HG03342 (cell line): ENCODE measurements around the gene TMEM81.

Experiments
- ATAC-seq: cut with Tn5 transposase; IDR thresholded peaks from one replicate; pipeline ENCODE4 v1.9.1; 2021; ENCODE audit warnings: mild to moderate bottlenecking, moderate library complexity; ENCODE audit not compliant: unreplicated experiment

TMEM81 gene

DNA sequence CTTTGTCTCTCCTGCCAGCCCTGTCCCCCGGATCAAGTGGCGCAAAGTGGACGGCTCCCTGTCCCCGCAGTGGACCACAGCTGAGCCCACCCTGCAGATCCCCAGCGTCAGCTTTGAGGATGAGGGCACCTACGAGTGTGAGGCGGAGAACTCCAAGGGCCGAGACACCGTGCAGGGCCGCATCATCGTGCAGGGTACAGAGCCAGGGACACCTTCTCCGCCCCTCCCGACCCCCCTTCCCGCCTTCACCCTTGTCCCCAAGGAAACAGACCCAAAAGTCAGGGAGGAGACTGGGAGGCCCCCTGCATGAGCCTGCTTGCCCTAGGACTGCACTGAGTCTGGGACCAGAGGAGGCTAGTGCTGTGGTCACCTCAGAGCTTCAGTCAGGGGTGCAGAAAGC is 23.0 kb downstream of the TMEM81 start:
- ATAC-seq: no peak

DNA sequence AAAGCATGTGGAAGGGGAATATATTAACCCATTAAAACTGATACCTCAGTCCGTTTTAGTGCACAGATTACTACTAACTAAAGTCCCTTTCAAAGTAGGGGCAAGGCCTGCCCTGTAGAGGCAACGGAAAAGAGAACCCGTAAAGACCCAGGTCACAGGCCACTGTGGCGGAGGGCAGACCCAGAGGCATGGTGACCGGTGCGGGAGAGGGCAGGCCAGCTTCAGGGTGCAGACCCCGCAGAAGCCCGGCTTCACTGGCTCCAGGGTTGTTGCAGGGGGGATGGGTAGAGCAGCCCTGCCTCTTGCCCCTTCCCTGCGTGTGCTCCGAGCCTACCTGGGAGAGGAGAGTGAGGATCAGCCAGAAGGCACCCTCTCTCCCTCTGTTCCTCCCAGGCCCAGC is 23.5 kb downstream of the TMEM81 start:
- no peak for ATAC-seq

DNA sequence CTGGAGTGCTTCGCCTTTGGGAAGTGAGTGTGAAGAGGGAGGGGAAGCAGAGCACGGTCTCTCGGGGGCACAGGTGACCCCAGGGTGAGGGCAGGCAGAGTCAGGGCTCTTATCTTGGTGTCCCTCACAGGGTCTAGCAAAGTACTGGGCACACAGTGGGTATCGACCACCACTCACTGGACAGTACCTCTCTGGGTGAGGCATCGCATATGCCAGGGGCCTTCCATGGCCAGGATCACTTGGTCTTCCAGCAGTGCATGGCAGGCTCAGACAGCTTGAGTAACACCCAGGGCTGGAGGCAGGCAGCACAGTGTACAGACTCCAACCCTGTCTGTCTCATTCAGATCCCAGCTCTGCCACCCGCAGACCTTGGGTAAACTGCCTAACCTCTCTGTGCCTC is 24.6 kb downstream of the TMEM81 start:
- no peak for ATAC-seq

DNA sequence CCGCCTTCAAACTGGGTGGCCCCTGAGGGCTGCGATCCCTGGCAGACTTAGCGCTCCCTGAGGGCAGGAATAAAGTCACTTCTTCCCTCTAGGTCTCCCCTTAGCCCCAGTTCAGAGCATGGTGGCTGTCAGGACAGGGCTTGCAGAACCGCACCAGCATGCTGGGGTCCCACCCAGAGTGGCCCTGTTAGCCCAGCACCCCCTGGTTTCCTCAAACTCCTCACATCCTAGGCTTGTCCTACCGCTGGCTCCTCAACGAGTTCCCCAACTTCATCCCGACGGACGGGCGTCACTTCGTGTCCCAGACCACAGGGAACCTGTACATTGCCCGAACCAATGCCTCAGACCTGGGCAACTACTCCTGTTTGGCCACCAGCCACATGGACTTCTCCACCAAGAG is 25.4 kb downstream of the TMEM81 start:
- no peak for ATAC-seq

DNA sequence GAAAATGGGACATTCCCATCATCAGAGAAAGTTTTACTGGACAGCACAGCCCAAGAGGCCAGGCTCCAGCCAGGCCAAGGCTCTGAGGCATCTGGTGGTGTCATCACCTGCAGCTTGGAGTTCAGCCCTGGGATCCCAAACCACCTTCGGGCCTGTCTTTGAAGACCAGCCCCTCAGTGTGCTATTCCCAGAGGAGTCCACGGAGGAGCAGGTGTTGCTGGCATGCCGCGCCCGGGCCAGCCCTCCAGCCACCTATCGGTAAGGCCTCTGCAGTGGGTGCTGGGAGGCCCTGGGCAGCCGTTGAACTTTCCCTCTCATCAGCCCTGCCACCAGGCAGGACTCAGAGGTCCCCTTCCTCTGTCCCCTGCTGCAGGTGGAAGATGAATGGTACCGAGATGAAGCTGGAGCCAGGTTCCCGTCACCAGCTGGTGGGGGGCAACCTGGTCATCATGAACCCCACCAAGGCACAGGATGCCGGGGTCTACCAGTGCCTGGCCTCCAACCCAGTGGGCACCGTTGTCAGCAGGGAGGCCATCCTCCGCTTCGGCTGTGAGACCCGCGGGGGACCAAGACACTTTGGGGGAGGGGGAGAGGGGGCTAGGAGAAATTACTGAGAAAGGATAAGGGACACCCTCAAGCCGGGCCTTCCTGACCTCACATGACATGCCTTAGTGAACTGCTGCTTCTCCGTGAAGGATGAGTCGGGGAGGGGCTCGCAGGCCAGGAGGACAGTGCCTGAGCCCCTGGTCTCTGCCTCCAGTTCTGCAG is 26.3 kb downstream of the TMEM81 start:
- no peak for ATAC-seq

DNA sequence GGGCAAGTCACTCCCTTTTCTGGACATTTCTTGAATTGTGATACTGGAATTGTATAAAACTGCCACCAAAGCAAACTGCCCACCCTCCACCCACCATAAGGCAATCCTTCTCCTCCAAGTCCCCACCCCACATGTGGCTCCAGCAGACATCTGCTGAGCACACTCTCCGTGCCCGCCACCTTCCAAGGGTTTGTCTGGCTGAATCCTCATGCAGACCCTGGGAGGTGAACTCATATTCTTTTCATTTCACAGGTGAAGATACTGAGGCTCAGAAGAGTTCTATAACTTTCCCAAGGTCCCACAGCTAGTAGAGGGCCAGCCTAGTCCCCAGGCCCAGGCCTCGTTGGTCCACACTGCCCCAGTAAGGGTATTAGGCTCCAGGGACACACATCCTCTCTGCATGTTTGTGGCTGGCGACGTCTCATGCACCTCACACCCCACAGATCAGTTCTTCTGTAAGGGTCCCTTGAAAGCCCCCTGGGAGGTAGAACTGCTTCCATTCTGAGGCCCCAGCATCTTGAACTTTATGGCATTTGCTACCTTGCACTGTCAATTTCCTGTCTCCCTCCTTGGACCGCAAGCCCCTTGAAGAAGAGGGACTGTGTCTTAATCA is 27.2 kb downstream of the TMEM81 start:
- no peak for ATAC-seq

DNA sequence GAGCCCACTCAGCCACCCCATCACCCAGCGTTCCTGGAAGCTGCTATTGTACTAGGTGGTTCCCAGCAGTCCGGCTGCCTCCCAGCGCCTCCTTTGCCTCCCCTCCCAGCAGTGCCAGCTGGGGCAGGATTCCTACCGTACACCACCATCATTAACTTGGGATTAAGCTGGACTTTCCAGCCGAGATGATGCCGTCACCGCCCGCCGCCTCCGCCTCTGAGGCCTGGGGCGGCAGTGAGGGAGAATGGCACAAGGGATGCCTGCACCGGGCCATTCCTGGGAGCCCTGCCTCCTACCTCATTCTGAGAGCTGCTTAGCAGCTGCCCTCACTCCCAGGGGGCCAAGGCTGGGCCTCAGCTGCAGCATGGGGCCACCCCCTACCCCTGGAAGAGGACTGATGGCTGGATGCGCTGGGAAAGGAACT is 28.1 kb downstream of the TMEM81 start:
- ATAC-seq: no peak

DNA sequence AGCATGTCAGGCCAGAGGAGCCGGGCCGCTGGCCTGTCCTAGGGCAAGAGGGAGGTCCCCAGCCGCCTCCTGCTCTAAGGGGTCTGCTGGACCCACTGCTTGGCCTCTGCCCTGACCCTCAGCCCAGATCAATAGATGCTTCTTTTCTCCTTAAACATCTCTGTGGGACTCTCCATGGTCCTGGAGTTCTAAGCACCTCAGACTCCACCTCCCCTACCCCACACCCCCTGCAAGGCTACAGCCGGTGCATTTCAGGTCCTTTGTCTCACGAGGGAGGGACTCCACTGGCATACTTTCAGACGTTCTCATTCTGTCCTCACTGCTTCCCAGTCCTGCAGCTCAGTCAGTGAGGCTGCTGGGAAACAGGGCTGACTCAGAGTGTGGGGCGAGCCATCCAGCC is 30.2 kb downstream of the TMEM81 start:
- no peak for ATAC-seq

DNA sequence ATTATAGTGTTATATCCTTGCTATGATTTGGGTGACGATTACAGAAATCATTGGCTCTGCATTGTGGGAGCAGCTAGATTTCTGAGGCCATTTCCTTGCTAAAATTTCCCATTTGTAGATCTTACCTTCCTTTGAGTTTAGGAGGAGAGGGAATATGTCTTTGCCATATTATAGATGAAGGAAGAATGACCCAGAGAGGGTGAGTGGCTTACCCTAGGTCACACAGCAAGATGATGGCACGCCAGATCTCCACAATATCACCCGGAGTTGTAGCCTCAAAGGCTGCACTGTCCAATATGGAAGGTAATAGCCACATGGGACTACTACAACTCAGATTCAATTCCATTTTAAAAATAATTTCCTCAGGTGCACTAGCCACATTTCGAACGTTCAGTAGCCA is 31.0 kb downstream of the TMEM81 start:
- no peak for ATAC-seq

DNA sequence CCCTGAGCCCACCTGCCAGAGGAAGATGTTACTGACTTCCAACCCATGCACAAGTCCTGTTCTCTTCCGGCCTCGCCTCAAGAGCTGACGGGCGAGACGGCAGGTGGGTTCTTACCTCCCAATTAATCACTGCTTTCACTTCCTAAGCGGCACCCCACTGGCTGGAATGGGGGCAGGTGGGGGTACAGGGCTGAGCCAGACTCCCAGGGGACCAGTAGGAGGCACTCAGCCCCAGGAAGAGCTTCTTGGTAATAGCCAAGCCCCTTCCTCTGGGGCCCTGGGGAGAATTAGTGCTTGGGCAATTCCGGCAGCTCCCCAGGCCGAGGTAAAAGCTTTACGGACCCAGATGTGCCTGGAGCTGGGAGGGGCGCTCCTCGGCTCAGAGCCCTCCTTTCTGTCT is 31.6 kb downstream of the TMEM81 start:
- ATAC-seq: no peak

DNA sequence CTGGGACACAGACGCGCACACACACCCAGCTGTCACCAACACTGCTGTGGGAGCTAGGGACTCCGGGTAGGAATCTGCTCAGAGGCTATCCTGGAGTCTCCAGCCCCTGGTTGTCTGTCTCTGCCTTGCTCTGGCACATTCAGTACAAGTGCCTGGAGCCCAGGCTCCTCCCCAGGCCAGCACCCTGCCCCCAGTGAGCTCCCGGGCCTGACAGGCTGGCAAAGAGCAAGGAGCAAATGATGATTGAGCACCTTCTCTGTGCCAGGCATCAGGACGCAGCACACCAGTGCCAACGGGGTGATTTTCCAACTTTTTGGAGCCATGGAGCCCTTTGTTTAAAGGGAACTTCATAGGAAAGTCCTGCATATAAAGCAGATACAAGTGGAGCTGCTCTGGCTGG is 34.8 kb downstream of the TMEM81 start:
- ATAC-seq: no peak

DNA sequence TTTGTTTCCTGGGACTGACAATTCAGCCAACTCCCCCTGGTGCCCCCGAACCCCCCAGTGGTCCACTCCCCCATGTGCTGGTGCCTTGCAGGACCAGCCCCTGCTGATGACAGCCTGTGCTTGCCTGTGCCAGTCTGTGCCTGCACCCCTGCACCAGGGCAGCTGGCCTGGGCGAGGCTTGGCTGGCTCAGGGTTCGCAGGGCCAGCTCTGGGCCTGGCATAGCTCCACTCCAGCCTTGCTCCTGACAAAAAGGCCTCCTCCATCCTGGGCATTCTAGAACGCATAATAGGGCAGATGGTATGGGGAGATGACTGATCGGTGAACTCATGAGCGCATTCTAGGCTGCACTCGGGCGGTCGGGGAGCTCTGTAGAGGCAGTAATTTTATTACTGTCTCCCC is 35.9 kb downstream of the TMEM81 start:
- ATAC-seq: no peak

DNA sequence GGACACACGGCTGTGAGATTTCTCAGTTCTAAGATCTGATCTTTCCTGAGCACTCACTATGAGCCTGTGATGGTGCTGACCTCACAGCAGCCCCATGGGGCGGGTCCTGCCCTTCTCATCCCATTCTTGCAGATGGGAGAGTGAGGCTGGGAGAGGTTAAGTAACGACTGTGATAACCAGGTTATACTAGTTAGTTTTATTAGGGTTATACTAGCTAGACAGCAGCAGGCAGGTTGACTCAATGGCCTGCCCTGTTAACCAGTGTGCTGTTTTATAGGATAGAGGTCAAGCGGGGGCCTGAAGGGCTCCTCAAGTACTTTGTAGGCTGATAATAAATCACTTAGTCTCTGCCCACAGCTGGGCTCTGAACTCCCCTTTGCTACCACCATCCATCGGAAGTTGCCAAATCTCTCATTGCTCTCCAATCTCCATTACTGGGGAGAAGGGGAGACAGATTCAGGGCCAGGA is 36.5 kb downstream of the TMEM81 start:
- no peak for ATAC-seq

DNA sequence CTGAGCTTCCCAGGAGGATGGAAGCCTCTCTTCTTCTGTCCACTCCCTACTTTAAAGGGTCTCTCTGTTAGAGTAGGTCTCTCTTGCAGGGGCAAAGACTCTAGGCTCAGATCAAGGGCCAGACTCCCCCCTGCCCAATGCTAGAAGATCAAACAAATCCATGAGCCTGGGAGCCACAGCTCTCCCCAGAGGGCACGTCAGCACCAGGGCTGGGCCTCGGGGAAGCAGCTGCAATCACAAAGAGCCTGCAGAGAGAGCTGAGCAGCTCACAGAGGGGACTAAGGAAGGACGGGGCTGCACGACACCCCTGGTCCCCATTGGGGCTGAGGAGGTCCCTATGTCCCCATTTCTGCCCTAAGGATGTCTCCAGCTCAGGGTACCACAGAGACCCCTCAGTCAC is 37.4 kb downstream of the TMEM81 start:
- no peak for ATAC-seq

DNA sequence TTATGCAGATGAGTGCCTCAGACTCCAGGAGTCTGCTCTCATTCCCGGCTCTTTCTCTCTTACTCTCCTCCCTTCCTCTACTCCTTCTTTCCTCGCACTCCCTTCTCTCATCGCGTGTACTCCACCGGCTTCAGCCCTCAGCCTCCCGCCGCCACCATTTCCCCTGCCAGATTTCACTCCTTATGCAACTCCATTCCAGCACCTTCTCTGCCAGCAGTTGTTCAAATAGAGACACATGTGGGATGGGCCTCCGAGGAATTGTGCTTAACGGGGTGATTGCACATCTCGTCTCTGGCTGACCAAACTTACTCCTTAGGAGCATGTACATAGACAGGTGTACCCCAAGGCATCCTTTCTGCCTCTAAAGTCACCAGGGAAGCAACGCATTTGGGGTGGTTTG is 39.1 kb downstream of the TMEM81 start:
- no peak for ATAC-seq

DNA sequence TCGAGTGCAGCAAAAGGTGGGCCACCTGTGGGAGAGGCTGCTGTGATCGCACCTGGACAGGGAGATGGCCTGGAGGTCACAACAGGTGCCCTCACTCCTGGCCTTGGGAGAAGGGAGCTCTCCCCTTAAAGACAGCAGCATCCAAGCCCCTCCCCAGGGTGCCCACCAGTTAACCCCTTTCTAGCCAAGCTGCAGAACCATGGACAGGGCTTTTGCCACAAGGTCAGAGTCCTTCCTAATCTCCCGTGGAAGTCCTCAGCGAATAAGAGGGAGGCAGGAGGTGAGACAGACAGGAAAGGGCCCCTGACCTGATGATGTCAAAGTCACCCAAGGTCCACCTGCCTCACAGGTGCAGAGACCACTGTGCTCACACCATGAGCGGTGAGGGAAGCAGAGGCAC is 39.5 kb downstream of the TMEM81 start:
- ATAC-seq: no peak

DNA sequence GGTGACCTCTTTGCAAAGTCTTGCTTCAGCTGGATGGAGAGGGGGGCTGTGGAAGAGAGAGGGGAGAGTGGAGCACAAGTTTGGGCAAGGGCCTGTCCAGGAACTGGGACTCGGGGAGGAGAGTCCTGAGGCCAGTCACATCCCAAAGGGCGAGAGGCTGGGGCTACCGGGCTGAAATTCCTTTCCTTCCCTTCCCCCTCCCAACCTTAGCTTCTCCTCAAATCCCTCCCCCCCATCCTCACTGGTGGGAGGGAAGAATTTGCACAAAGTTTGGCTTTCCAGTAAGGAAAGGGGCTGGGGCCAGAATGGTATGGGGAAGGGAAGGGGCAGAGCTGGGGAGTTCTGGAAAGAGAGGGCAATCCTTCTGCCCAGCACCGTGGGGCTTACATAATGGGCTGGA is 40.4 kb downstream of the TMEM81 start:
- ATAC-seq: no peak

DNA sequence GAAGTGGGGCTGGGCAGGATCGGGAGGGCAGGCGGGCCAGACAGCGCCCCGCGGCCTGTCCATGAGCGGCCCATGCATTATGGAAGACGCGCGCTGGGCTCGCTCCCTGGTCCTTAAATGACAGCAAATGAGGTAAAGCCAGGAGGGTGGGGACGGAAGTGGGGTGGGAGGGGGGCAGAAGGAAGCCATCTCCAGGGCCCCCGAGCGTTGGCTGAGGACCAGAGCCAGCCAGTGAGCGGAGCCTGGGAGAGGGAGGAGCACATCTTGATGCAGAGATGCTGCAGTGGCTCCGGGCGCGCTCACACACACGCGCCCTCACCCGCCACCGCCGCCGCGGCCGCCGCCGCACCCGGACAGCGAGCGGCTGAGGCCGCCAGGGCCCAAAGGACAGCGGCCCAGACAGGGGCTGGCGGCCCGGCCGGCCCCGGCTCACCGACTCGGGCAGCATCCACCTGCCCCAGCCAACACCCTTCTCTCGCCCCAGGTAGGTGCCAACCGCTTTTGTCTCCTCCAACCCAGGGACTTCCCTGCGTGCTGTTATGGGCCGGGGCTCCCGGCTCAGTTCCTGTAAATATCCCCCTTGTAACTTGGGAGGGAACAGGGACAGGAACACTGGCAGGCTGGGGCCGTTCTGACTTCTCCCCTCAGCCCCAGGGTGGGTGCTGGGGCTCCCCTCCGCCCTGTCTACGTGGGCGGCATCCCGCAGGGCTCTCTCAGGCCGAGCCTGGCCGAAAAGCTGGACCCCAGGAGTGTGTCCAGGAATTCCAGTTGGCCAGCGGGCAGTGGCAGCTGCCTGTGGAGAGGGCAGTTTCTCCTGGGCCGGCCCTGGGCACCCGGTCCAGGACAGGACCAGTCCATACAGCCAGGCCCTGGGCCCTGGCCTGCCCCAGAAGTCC is 41.1 kb downstream of the TMEM81 start, which contains the start of gene CNTN2:
TSS of gene CNTN2 (plus strand) at position 302 of the 896 bp plus-strand sequence. CDS start 9,974 bp downstream, outside the sequence.
- no peak for ATAC-seq

DNA sequence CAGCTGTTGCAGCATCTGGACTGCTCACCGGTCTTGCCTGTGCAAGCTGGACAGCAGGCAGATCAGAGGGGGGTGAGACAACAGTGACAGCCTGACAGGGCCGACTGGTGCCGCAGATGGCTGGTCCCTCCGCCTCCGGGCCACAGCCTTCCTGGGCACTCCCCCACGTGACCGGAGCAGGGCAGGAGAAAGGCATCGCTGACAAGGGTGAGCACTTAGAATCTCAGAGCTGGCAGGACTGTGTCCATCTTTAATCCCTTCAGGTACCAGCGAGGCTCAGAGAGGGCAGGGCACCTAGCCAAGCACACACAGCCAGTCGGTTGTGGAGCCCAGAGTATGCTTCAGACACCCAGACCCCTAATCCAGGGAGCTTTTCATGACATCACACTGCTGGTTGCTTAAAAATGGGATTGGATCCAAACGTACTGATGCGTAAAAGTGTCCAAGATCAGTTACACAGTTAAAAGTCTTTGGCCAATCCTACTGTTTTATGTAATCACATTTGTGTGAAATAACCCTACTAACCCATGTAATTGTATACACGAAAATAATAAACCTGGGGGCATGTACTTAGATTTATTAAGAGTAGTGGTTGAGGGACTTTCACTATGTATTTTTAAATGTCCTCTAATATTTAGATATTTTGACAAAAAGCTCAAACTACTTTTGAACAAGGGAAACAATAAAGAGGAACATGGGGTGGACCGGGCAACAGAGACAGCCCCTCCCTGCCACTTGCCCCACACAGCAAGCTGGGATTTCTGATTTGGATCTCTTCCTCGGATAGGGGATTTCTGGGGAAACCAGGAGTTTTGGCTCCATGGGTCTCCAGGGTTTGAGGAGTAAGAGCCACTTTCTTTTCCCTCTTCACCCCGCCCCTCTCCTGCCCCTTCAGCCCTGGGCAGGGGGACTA is 42.0 kb downstream of the TMEM81 start:
- no peak for ATAC-seq

DNA sequence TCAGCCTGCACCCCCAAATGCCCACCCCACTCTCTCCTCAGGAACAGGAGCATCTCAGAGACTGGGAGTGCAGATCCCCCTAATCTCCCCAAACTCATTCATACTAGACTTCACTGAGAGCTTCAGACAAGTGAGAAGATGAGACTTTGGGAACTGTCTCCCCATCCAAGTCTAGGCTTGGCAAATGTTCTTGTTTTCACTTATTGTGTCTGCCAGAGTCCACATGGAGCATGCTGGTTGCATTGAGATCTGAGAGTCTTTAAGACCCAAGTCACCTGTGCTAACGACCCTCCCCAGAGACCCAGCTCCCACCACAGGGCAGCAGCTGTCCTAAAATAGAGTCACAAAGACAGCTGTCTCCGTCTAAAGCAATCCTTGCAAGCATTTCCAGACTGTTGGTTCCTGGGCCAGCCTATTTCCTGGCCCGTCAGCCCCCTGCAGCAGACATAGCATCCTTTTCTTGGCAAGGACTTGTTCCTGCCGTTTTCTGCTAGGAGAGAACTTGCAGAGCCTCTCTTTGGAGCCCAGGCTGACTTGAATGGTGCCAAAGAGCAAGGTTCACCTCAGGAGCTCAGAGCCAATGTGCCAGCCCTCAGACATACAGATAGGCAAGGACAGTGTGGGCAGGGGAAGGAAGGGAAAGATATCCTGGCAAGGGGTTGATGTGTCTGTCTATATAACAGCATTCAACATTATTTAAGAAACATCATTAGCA is 43.1 kb downstream of the TMEM81 start:
- ATAC-seq: no peak
